SK-N-SH treated with all-trans-retinoic acid at 6 μM for 48 hours (cell line): Measurements from ENCODE around the gene RABL2A.
"Not testable (repeated sequence)": the region's sequence is repeated elsewhere in the genome, so short reads cannot be mapped to it uniquely, and the experiment has no call there.

Experiments
- ARNTL ChIP-seq: fragments of 450-650 bp; formaldehyde crosslinking; IDR thresholded peaks from 2 replicates; pipeline ENCODE4 v1.5.0; 2020; ENCODE audit warnings: low read depth, mild to moderate bottlenecking, moderate library complexity, borderline replicate concordance
- ISL1 ChIP-seq: fragments of 250-450 bp; sonication (Bioruptor Pico); IDR thresholded peaks from 2 replicates; pipeline ENCODE4 v2.1.2; 2022; ENCODE audit warnings: mild to moderate bottlenecking, moderate library complexity
- OSR1 ChIP-seq: fragments of 250-450 bp; sonication (Bioruptor Pico); IDR thresholded peaks from 2 replicates; pipeline ENCODE4 v1.8.0; 2022; ENCODE audit warnings: moderate library complexity, mild to moderate bottlenecking, inconsistent platforms
- PATZ1 ChIP-seq: fragments of 250-450 bp; sonication (Bioruptor Pico); IDR thresholded peaks from 2 replicates; pipeline ENCODE4 v1.8.0; 2020; ENCODE audit warnings: mild to moderate bottlenecking, moderate library complexity, borderline replicate concordance
- RARB ChIP-seq: fragments of 250-450 bp; sonication (Bioruptor Pico); IDR thresholded peaks from 2 replicates; pipeline ENCODE4 v1.8.0; 2021; ENCODE audit warnings: mild to moderate bottlenecking, moderate library complexity
- TOX ChIP-seq: fragments of 250-450 bp; sonication (Bioruptor Pico); IDR thresholded peaks from 2 replicates; pipeline ENCODE4 v1.8.0; 2021; ENCODE audit warnings: mild to moderate bottlenecking, moderate library complexity, borderline replicate concordance
- ZC3H10 ChIP-seq: fragments of 250-450 bp; sonication (Bioruptor Pico); IDR thresholded peaks from 2 replicates; pipeline ENCODE4 v1.5.1; 2021; ENCODE audit warnings: mild to moderate bottlenecking, moderate library complexity
- TF ChIP-seq, protein P1 (sequence below): fragments of 250-450 bp; sonication (Bioruptor Pico); IDR thresholded peaks from 2 replicates; pipeline ENCODE4 v1.5.1; 2020; ENCODE audit warnings: low read depth, mild to moderate bottlenecking, moderate library complexity

GRCh38 chr2:113632849-113633345 is 5.8 kb downstream of the RABL2A start:
- TF ChIP-seq RARB (CRISPR knock-in tag); ISL1 (CRISPR knock-in tag); ZC3H10 (CRISPR knock-in tag); PATZ1 (CRISPR knock-in tag); TOX; ARNTL (CRISPR knock-in tag); OSR1 (CRISPR knock-in tag): not testable (repeated sequence)
- TF ChIP-seq, protein P1, sequence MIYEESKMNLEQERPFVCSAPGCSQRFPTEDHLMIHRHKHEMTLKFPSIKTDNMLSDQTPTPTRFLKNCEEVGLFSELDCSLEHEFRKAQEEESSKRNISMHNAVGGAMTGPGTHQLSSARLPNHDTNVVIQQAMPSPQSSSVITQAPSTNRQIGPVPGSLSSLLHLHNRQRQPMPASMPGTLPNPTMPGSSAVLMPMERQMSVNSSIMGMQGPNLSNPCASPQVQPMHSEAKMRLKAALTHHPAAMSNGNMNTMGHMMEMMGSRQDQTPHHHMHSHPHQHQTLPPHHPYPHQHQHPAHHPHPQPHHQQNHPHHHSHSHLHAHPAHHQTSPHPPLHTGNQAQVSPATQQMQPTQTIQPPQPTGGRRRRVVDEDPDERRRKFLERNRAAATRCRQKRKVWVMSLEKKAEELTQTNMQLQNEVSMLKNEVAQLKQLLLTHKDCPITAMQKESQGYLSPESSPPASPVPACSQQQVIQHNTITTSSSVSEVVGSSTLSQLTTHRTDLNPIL (CRISPR knock-in tag), result not testable (repeated sequence)
